ENCODE data around the gene MEX3C. TPM values are rescaled to one million over a fixed set of nuclear protein-coding genes. Genes with fewer than 3 reads are reported as not detected.

The MEX3C gene
- total RNA-seq, 2 experiments from 2014 or later = 51.5 to 52.6 TPM

- Mint-ChIP-seq H3K27me3 (no peaks in the 10 kb centered on the region), H3K9me3 (peaks cover 3% of the 10 kb centered on the region), H3K27ac (no peak overlapping the region), H3K4me1 (ENCODE audit: low read depth) (peaks cover 47% of the 10 kb centered on the region), H3K4me3 (no peak overlapping the region), H3K36me3 (ENCODE audit: low read depth) (peaks cover 7% of the 10 kb centered on the region)
- intact Hi-C loops (cut with micrococcal nuclease) = no loop called here
- ChIA-PET POLR2A (interaction anchor here (0.6 to 4.2 kb wide), 4 partner anchors 11 to 86 kb away, joined by 3 to 25 read pairs (median 4); no protein-coding TSS in a partner anchor), CTCF (interaction anchor here (1.2 kb wide), 1 partner anchor 31 kb away, joined by 5 read pairs; no protein-coding TSS in a partner anchor)
- DNase-seq (no peak), ATAC-seq (no peak)
- TF ChIP-seq CTCF (IDR thresholded peaks at IDR 0.05) = no peak
These were observed 32.7 kb downstream of the MEX3C start for GRCh38 chr18:51164761-51165281.

- Mint-ChIP-seq H3K27me3 (no peaks in the 10 kb centered on the region), H3K4me3 (no peak overlapping the region), H3K27ac (no peak overlapping the region), H3K4me1 (ENCODE audit: low read depth) (peaks cover 44% of the 10 kb centered on the region), H3K9me3 (peaks cover under 1% of the 10 kb centered on the region), H3K36me3 (ENCODE audit: low read depth) (peaks cover 6% of the 10 kb centered on the region)
- TF ChIP-seq CTCF (IDR thresholded peaks at IDR 0.05) = no peak
- CTCF ChIA-PET = interaction anchor here (1.2 kb wide), 1 partner anchor 31 kb away, joined by 5 read pairs; no protein-coding TSS in a partner anchor
- DNase-seq (no peak), ATAC-seq (no peak)
- POLR2A ChIA-PET = interaction anchor here (0.6 to 4.2 kb wide), 4 partner anchors 10 to 86 kb away, joined by 3 to 25 read pairs (median 4); no protein-coding TSS in a partner anchor
- intact Hi-C loops (cut with micrococcal nuclease) = no loop called here
These were observed 33.1 kb downstream of the MEX3C start for GRCh38 chr18:51164342-51164741.

GRCh38 chr18:51163543-51163942 lies 33.9 kb downstream of the MEX3C start:
- intact Hi-C loops (cut with micrococcal nuclease) = no loop called here
- POLR2A ChIA-PET = interaction anchor here (0.6 to 4.2 kb wide), 3 partner anchors 10 to 969 kb away, joined by 3 to 25 read pairs (median 3); no protein-coding TSS in a partner anchor
- ATAC-seq (no peak), DNase-seq (no peak)
- CTCF ChIA-PET = no interaction called here
- Mint-ChIP-seq H3K27ac (no peak overlapping the region), H3K36me3 (ENCODE audit: low read depth) (peaks cover 2% of the 10 kb centered on the region), H3K4me1 (ENCODE audit: low read depth) (peaks cover 36% of the 10 kb centered on the region), H3K9me3 (no peaks in the 10 kb centered on the region), H3K27me3 (no peaks in the 10 kb centered on the region), H3K4me3 (no peak overlapping the region)
- no peak for TF ChIP-seq CTCF (IDR thresholded peaks at IDR 0.05)

GRCh38 chr18:51162617-51163016 lies 34.9 kb downstream of the MEX3C start:
- Mint-ChIP-seq H3K9me3 (no peaks in the 10 kb centered on the region), H3K27ac (no peak overlapping the region), H3K4me1 (ENCODE audit: low read depth) (peaks cover 28% of the 10 kb centered on the region), H3K36me3 (ENCODE audit: low read depth) (peaks cover 1% of the 10 kb centered on the region), H3K27me3 (no peaks in the 10 kb centered on the region), H3K4me3 (no peak overlapping the region)
- POLR2A ChIA-PET = interaction anchor here (1.1 to 4.2 kb wide), 2 partner anchors 9 kb away, joined by 3 to 25 read pairs; no protein-coding TSS in a partner anchor
- peak; percentile 56 for ATAC-seq
- DNase-seq = no peak
- TF ChIP-seq CTCF (IDR thresholded peaks at IDR 0.05) = no peak
- intact Hi-C loops (cut with micrococcal nuclease) = no loop called here
- CTCF ChIA-PET = no interaction called here

- H3K27me3 Mint-ChIP-seq = no peaks in the 10 kb centered on the region
- H3K4me1 Mint-ChIP-seq (ENCODE audit: low read depth) = peaks cover 28% of the 10 kb centered on the region
- intact Hi-C loops (cut with micrococcal nuclease) = no loop called here
- ChIA-PET CTCF (interaction anchor here (0.9 to 1.7 kb wide), 5 partner anchors 8 to 185 kb away, joined by 3 to 9 read pairs (median 4); partner anchors contain the start of gene MEX3C), POLR2A (interaction anchor here (1.4 kb wide), 1 partner anchor 22 kb away, joined by 3 read pairs; no protein-coding TSS in a partner anchor)
- H3K9me3 Mint-ChIP-seq = no peaks in the 10 kb centered on the region
- H3K27ac Mint-ChIP-seq = no peak overlapping the region
- peaks cover 1% of the 10 kb centered on the region for H3K36me3 Mint-ChIP-seq (ENCODE audit: low read depth)
- TF ChIP-seq CTCF (IDR thresholded peaks at IDR 0.05) = no peak
- DNase-seq = no peak
- ATAC-seq = no peak
- H3K4me3 Mint-ChIP-seq = no peak overlapping the region
These were observed 36.8 kb downstream of the MEX3C start for GRCh38 chr18:51160646-51161045.
